ENCODE results near the gene PCSK4. TPM values are rescaled to one million over a fixed set of nuclear protein-coding genes. Genes with fewer than 3 reads are reported as not detected.

The PCSK4 gene
- total RNA-seq, 1 experiment from 2014 or later: 9.1 TPM

- H3T11ph ChIP-seq (ENCODE audit: low read length): no peak overlapping the region
- H3K23me2 ChIP-seq (ENCODE audit: insufficient read length, low read depth, low read length, poor library complexity, severe bottlenecking): peaks cover 12% of the 10 kb centered on the region
- Mint-ChIP-seq H3K36me3 (ENCODE audit: insufficient read depth in 1 of 3, low read depth in 3 of 3) (peaks cover 5 to 13% (median 10%) of the 10 kb centered on the region in 3 experiments; a peak in 6 of 7 replicates), H3K4me1 (peaks cover 2 to 18% of the 10 kb centered on the region in 2 experiments; a peak in 3 of 4 replicates), H3K27me3 (ENCODE audit: low read depth) (peaks cover 37% of the 10 kb centered on the region), H3K4me3 (no peak overlapping the region), H3K27ac (no peak overlapping the region), H3K9me3 (no peaks in the 10 kb centered on the region)
- H2AFZ ChIP-seq (ENCODE audit: low read length): no peak overlapping the region
- WGBS (ENCODE audit: extremely low coverage, insufficient read length, low lambda C conversion rate): no CpG with 5 or more reads among the region's 31 CpGs
- H3K18ac ChIP-seq (ENCODE audit: insufficient read length, low read depth, low read length): no peak overlapping the region
- no peak overlapping the region for H3K14ac ChIP-seq (ENCODE audit: insufficient read depth, low read length)
- peaks cover 16% of the 10 kb centered on the region; the same call in 1 of the 2 replicates for H3K27me3 ChIP-seq (ENCODE audit: insufficient read depth, low read length)
- H2BK5ac ChIP-seq (ENCODE audit: insufficient read length, low read length): no peak overlapping the region
- H3K27ac ChIP-seq (ENCODE audit: insufficient read length, low read depth, low read length): no peak overlapping the region
- H3K4me1 ChIP-seq (ENCODE audit: insufficient read depth, low read length): no peaks in the 10 kb centered on the region
- H3K4ac ChIP-seq (ENCODE audit: low read depth, low read length): no peak overlapping the region
- H3K56ac ChIP-seq (ENCODE audit: insufficient read length, low read depth, low read length): no peak overlapping the region
- no peak overlapping the region for H3K9ac ChIP-seq (ENCODE audit: extremely low read depth, insufficient read length, low read length)
- TF ChIP-seq CTCF (conservative IDR thresholded peaks at IDR 0.05): no peak
- no peaks in the 10 kb centered on the region for H3K9me3 ChIP-seq (ENCODE audit: control insufficient read depth, low read depth, low read length)
- no peak overlapping the region for H2BK15ac ChIP-seq (ENCODE audit: low read depth, low read length)
- H3K23ac ChIP-seq (ENCODE audit: insufficient read length, low read depth, low read length): no peak overlapping the region
- no peak for DNase-seq
- no peak overlapping the region for H2AK5ac ChIP-seq (ENCODE audit: insufficient read length, low read length)
- no peak overlapping the region for H3K4me2 ChIP-seq (ENCODE audit: insufficient read depth, insufficient read length, low read length)
- no peak overlapping the region for H2BK120ac ChIP-seq (ENCODE audit: low read depth, low read length, poor library complexity, severe bottlenecking)
- H3K79me2 ChIP-seq (ENCODE audit: insufficient read depth, low read length): no peaks in the 10 kb centered on the region
- H2BK12ac ChIP-seq (ENCODE audit: insufficient read length, low read depth, low read length): no peak overlapping the region
- no peaks in the 10 kb centered on the region for H3K79me1 ChIP-seq (ENCODE audit: insufficient read depth, low read depth, low read length, poor library complexity, severe bottlenecking)
- H4K8ac ChIP-seq (replicated peaks; ENCODE audit: insufficient read length, low read depth, low read length): no peak overlapping the region
- H4K91ac ChIP-seq (ENCODE audit: insufficient read length, low read depth, low read length): no peak overlapping the region
- peaks cover 3% of the 10 kb centered on the region for H4K20me1 ChIP-seq (ENCODE audit: control insufficient read depth, insufficient read depth, insufficient read length)
- H2BK20ac ChIP-seq (ENCODE audit: low read depth, low read length, poor library complexity, severe bottlenecking): no peak overlapping the region
- no peak overlapping the region for H4K5ac ChIP-seq (ENCODE audit: insufficient read length, low read depth, low read length)
These were observed 16.0 kb downstream of the PCSK4 start for GRCh38 chr19:1474011-1474764.
